Activated T-helper 17 cell treated with anti-CD3 and anti-CD28 coated beads, Interleukin-2, amount 50 U/mL, for 72 hours (primary cell): ENCODE measurements around the gene ZNF154. TPM values are rescaled to one million over a fixed set of nuclear protein-coding genes. Genes with fewer than 3 reads are reported as not detected.

Source experiments
- ATAC-seq: fragments of 150-1000 bp; cut with Tn5 transposase; replicated peaks from 2 replicates; pipeline ENCODE4 v1.10.0; 2021; ENCODE audit warnings: mild to moderate bottlenecking, moderate library complexity
- H3K27ac Mint-ChIP-seq: one replicate; pipeline ENCODE4 v1.8.0; 2022; ENCODE audit warnings: mixed read lengths
- H3K27me3 Mint-ChIP-seq: one replicate; pipeline ENCODE4 v1.8.0; 2022; ENCODE audit warnings: mixed read lengths
- H3K36me3 Mint-ChIP-seq: one replicate; pipeline ENCODE4 v1.8.0; 2022; ENCODE audit warnings: low read depth, mild to moderate bottlenecking, mixed read lengths
- H3K4me1 Mint-ChIP-seq: one replicate; pipeline ENCODE4 v1.8.0; 2022; ENCODE audit warnings: mixed read lengths
- H3K4me3 Mint-ChIP-seq: one replicate; pipeline ENCODE4 v1.8.0; 2022; ENCODE audit warnings: mild to moderate bottlenecking, mixed read lengths
- H3K9me3 Mint-ChIP-seq: one replicate; pipeline ENCODE4 v1.8.0; 2022; ENCODE audit warnings: mixed read lengths
- total RNA-seq, 2 donors: library from RNA; stranded (reverse); gene quantifications; one replicate each; pipeline ENCODE4 v1.2.3, GENCODE V29; 2022

The ZNF154 gene
- total RNA-seq, 2 donors from 2014 or later = 0.35 to 5.6 TPM

- H3K36me3 Mint-ChIP-seq = no peaks in the 10 kb centered on the region
- peak overlapping the region; percentile 69 for H3K4me3 Mint-ChIP-seq
- ATAC-seq = peak; percentile 44
- H3K9me3 Mint-ChIP-seq = no peaks in the 10 kb centered on the region
- H3K27me3 Mint-ChIP-seq = peaks cover 25% of the 10 kb centered on the region
- no peak overlapping the region for H3K27ac Mint-ChIP-seq
- no peaks in the 10 kb centered on the region for H3K4me1 Mint-ChIP-seq
Observed at GRCh38 chr19:57664269-57665127, 44.5 kb downstream of the ZNF154 start.

- Mint-ChIP-seq H3K36me3 (no peaks in the 10 kb centered on the region), H3K4me1 (peaks cover 7% of the 10 kb centered on the region), H3K27me3 (peaks cover 33% of the 10 kb centered on the region), H3K9me3 (peaks cover 35% of the 10 kb centered on the region), H3K27ac (no peak overlapping the region), H3K4me3 (no peak overlapping the region)
- ATAC-seq = no peak
Observed at GRCh38 chr19:57656346-57656745, 52.7 kb downstream of the ZNF154 start.

- Mint-ChIP-seq H3K27me3 (peaks cover 26% of the 10 kb centered on the region), H3K27ac (no peak overlapping the region), H3K4me3 (no peak overlapping the region), H3K9me3 (peaks cover 35% of the 10 kb centered on the region), H3K4me1 (peaks cover 8% of the 10 kb centered on the region), H3K36me3 (no peaks in the 10 kb centered on the region)
- ATAC-seq = no peak
Observed at GRCh38 chr19:57655443-57655842, 53.6 kb downstream of the ZNF154 start.

- H3K36me3 Mint-ChIP-seq = no peaks in the 10 kb centered on the region
- no peak overlapping the region for H3K4me3 Mint-ChIP-seq
- H3K27me3 Mint-ChIP-seq = peaks cover 21% of the 10 kb centered on the region
- H3K27ac Mint-ChIP-seq = no peak overlapping the region
- peaks cover 8% of the 10 kb centered on the region for H3K4me1 Mint-ChIP-seq
- peaks cover 35% of the 10 kb centered on the region for H3K9me3 Mint-ChIP-seq
- no peak for ATAC-seq
Observed at GRCh38 chr19:57653689-57654088, 55.3 kb downstream of the ZNF154 start.

- Mint-ChIP-seq H3K9me3 (peaks cover 39% of the 10 kb centered on the region), H3K4me1 (peaks cover 8% of the 10 kb centered on the region), H3K27me3 (peaks cover 21% of the 10 kb centered on the region), H3K27ac (no peak overlapping the region), H3K36me3 (no peaks in the 10 kb centered on the region), H3K4me3 (peak overlapping the region; percentile 38)
- no peak for ATAC-seq
Observed at GRCh38 chr19:57651654-57651996, 57.4 kb downstream of the ZNF154 start.

- Mint-ChIP-seq H3K27me3 (no peaks in the 10 kb centered on the region), H3K4me1 (peaks cover 8% of the 10 kb centered on the region), H3K27ac (no peak overlapping the region), H3K9me3 (peaks cover 26% of the 10 kb centered on the region), H3K36me3 (no peaks in the 10 kb centered on the region), H3K4me3 (no peak overlapping the region)
- no peak for ATAC-seq
Observed at GRCh38 chr19:57648331-57649003, 60.5 kb downstream of the ZNF154 start.

Other genes starting within 250 kb of the ZNF154 start
- gene ZNF772, start 231.6 kb downstream of the ZNF154 start, total RNA-seq = 1 to 10 TPM; 2.8 to 4.5 TPM
- 1 to 10 TPM; 4.7 to 8.5 TPM for gene ZNF419, start 221.5 kb downstream of the ZNF154 start, total RNA-seq
- 1 to 10 TPM; 3.8 to 6.2 TPM for gene ZNF773, start 209.3 kb downstream of the ZNF154 start, total RNA-seq
- 1 to 10 TPM; 3.2 to 4.9 TPM for gene ZNF549, start 181.8 kb downstream of the ZNF154 start, total RNA-seq
- gene ZNF550, start 149.3 kb downstream of the ZNF154 start, total RNA-seq = 1 to 10 TPM; 8.9 to 10.0 TPM
- 1 to 10 TPM; 2.2 to 2.4 TPM for gene ZNF416, start 130.3 kb downstream of the ZNF154 start, total RNA-seq
- 1 to 10 TPM; 2.5 to 3.2 TPM for gene ZIK1, start 125.1 kb downstream of the ZNF154 start, total RNA-seq
- gene ZNF530, start 109.3 kb downstream of the ZNF154 start, total RNA-seq = 1 to 10 TPM; 6.0 to 9.9 TPM
- gene ZNF134, start 95.0 kb downstream of the ZNF154 start, total RNA-seq = 10 to 100 TPM in 1 of 2 donors, 1 to 10 TPM in 1; 5.7 to 11.2 TPM
- 10 to 100 TPM in 1 of 2 donors, 1 to 10 TPM in 1; 8.4 to 14.0 TPM for gene ZNF211, start 76.0 kb downstream of the ZNF154 start, total RNA-seq
- not detected for gene ZSCAN4, start 40.3 kb downstream of the ZNF154 start, total RNA-seq
- 10 to 100 TPM in 1 of 2 donors, 1 to 10 TPM in 1; 7.1 to 10.8 TPM for gene ZNF551, start 27.2 kb downstream of the ZNF154 start, total RNA-seq
- 10 to 100 TPM in 1 of 2 donors, 1 to 10 TPM in 1; 5.9 to 11.5 TPM for gene ZNF671, start 18.4 kb upstream of the ZNF154 start, total RNA-seq
- gene ZNF776, start 37.6 kb upstream of the ZNF154 start, total RNA-seq = 10 to 100 TPM in 1 of 2 donors, 1 to 10 TPM in 1; 7.9 to 11.8 TPM
- gene ZNF586, start 60.5 kb upstream of the ZNF154 start, total RNA-seq = 10 to 100 TPM; 16.0 to 21.0 TPM
- 1 to 10 TPM; 6.0 to 7.5 TPM for gene ZNF552, start 105.7 kb upstream of the ZNF154 start, total RNA-seq
- gene ZNF587B, start 121.1 kb upstream of the ZNF154 start, total RNA-seq = 10 to 100 TPM; 16.8 to 20.6 TPM
- 10 to 100 TPM; 33.7 to 37.3 TPM for gene ZNF587, start 140.7 kb upstream of the ZNF154 start, total RNA-seq
- 10 to 100 TPM; 16.2 to 21.5 TPM for gene ZNF814, start 179.8 kb upstream of the ZNF154 start, total RNA-seq
- 10 to 100 TPM; 15.4 to 26.3 TPM for gene ZNF417, start 207.4 kb upstream of the ZNF154 start, total RNA-seq
- gene ZNF418, start 226.2 kb upstream of the ZNF154 start, total RNA-seq = 1 to 10 TPM; 1.0 to 6.7 TPM
- 1 to 10 TPM; 4.3 to 7.8 TPM for gene ZNF256, start 238.5 kb upstream of the ZNF154 start, total RNA-seq